H1 (cell line): ENCODE results near the gene STIM2. TPM values are rescaled to one million over a fixed set of nuclear protein-coding genes. Genes with fewer than 3 reads are reported as not detected.

Source experiments
- CTCF ChIA-PET: fragments of 300-600 bp; sonication (Branson Sonifier 250); formaldehyde crosslinking; loops from one replicate; lab custom pipeline; 2021; ENCODE audit not compliant: partially characterized antibody; lab: Charles Lee
- POLR2A ChIA-PET: fragments of 300-600 bp; sonication (Branson Sonifier 250); formaldehyde crosslinking; loops from one replicate; lab custom pipeline; 2021; ENCODE audit warnings: inconsistent platforms; ENCODE audit not compliant: partially characterized antibody; lab: Charles Lee
- DNase-seq, 2 experiments: peaks; one replicate each; pipeline versions ENCODE4 v3.0.0 to v3.0.0-alpha.2; 2010 to 2022; ENCODE audit warnings: low spot score in 2 of 2, low read depth in 1 of 2, mixed read lengths in 1 of 2
- FAIRE-seq: peaks from 2 replicates; lab custom pipeline; 2011; peaks lifted over from hg19 to GRCh38; lab: Jason Lieb, UNC
- H2AFZ ChIP-seq: 2 replicates; pipeline ENCODE4 v1.8.1; 2012; ENCODE audit warnings: low read length, inconsistent platforms
- H2AK5ac ChIP-seq: 2 replicates; pipeline ENCODE4 v1.6.1; 2013; ENCODE audit warnings: low read depth, low read length
- H2BK120ac ChIP-seq: replicated peaks from 2 replicates; pipeline ENCODE3; 2013; ENCODE audit warnings: low read depth, low read length, inconsistent platforms
- H2BK12ac ChIP-seq: 2 replicates; pipeline ENCODE4 v1.6.1; 2013; ENCODE audit warnings: low read depth, low read length
- H2BK15ac ChIP-seq: 2 replicates; pipeline ENCODE4 v1.6.1; 2013; ENCODE audit warnings: low read length
- H2BK20ac ChIP-seq: 2 replicates; pipeline ENCODE4 v1.6.1; 2013; ENCODE audit warnings: low read length
- H2BK5ac ChIP-seq: 2 replicates; pipeline ENCODE4 v1.6.1; 2013; ENCODE audit warnings: low read depth, low read length
- H3K14ac ChIP-seq: 2 replicates; pipeline ENCODE4 v1.6.1; 2013; ENCODE audit warnings: inconsistent platforms; ENCODE audit not compliant: insufficient read length
- H3K18ac ChIP-seq: 2 replicates; pipeline ENCODE4 v1.6.1; 2013; ENCODE audit warnings: low read length; ENCODE audit errors: extremely low read depth
- H3K23ac ChIP-seq: 2 replicates; pipeline ENCODE4 v1.6.1; 2013; ENCODE audit warnings: inconsistent platforms; ENCODE audit not compliant: insufficient read length
- H3K23me2 ChIP-seq: 2 replicates; pipeline ENCODE4 v1.6.1; 2013; ENCODE audit warnings: low read depth, low read length
- H3K27ac ChIP-seq: 2 replicates; pipeline ENCODE4 v1.6.1; 2011; ENCODE audit warnings: low read depth, low read length, inconsistent platforms
- H3K27me3 ChIP-seq, 4 experiments: replicated peaks in 1 of 4; 1 replicate in 1 of 4; 2 replicates in 3 of 4; pipeline versions ENCODE4 v1.6.1 to v1.8.1; 2011 to 2013; ENCODE audit warnings: low read length in 3 of 4, mild to moderate bottlenecking in 3 of 4, inconsistent platforms in 2 of 4, mixed read lengths in 2 of 4, moderate library complexity in 1 of 4; ENCODE audit not compliant: control insufficient read depth in 3 of 4, insufficient read depth in 3 of 4; ENCODE audit errors: extremely low read depth in 1 of 4
- H3K36me3 ChIP-seq, 4 experiments: 2 replicates each; pipeline versions ENCODE4 v1.6.1 to v1.8.1; 2011 to 2013; ENCODE audit warnings: mild to moderate bottlenecking in 4 of 4, low read length in 3 of 4, moderate library complexity in 2 of 4, control low read depth in 1 of 4, inconsistent platforms in 1 of 4; ENCODE audit not compliant: insufficient read depth in 4 of 4, control insufficient read depth in 2 of 4
- H3K4ac ChIP-seq: replicated peaks from 2 replicates; pipeline ENCODE3; 2013; ENCODE audit warnings: low read length, low read depth, mixed read lengths, inconsistent platforms; ENCODE audit not compliant: insufficient read length
- H3K4me1 ChIP-seq, 4 experiments: replicated peaks in 1 of 4; 1 replicate in 1 of 4; 2 replicates in 3 of 4; pipeline versions ENCODE4 v1.6.1 to v1.8.1; 2011 to 2013; ENCODE audit warnings: low read length in 3 of 4, inconsistent platforms in 2 of 4, mixed read lengths in 1 of 4; ENCODE audit not compliant: insufficient read depth in 4 of 4, control insufficient read depth in 3 of 4
- H3K4me2 ChIP-seq, 2 experiments: 2 replicates each; pipeline versions ENCODE4 v1.6.1 to v1.8.1; 2011 to 2013; ENCODE audit warnings: low read depth in 2 of 2, low read length in 2 of 2, control low read depth in 1 of 2, inconsistent platforms in 1 of 2, mild to moderate bottlenecking in 1 of 2; ENCODE audit not compliant: insufficient read depth in 1 of 2
- H3K4me3 ChIP-seq, 4 experiments: fragments of 200-600, 300-600 bp in 1 of 4; sonication (generic), shearing (Covaris generic), sonication (Bioruptor Twin) in 1 of 4; 2 replicates each; pipeline versions ENCODE4 v1.5.1 to v1.8.1; 2011 to 2016; ENCODE audit warnings: low read length in 4 of 4, low read depth in 3 of 4, control low read depth in 2 of 4, inconsistent platforms in 2 of 4, mild to moderate bottlenecking in 2 of 4, mixed read lengths in 1 of 4, moderate library complexity in 1 of 4; ENCODE audit not compliant: insufficient read depth in 2 of 4; ENCODE audit errors: extremely low read depth in 1 of 4
- H3K56ac ChIP-seq: replicated peaks from 2 replicates; pipeline ENCODE3; 2013; ENCODE audit warnings: low read depth, mild to moderate bottlenecking, mixed read lengths, low read length, inconsistent platforms; ENCODE audit not compliant: insufficient read length
- H3K79me1 ChIP-seq: 2 replicates; pipeline ENCODE4 v1.6.1; 2013; ENCODE audit warnings: low read depth, low read length, control low read depth
- H3K79me2 ChIP-seq, 2 experiments: 2 replicates each; pipeline versions ENCODE4 v1.6.1 to v1.8.1; 2012 to 2013; ENCODE audit warnings: low read length in 2 of 2, mild to moderate bottlenecking in 2 of 2, inconsistent platforms in 1 of 2; ENCODE audit not compliant: insufficient read depth in 2 of 2, control insufficient read depth in 1 of 2
- H3K9ac ChIP-seq, 4 experiments: replicated peaks in 1 of 4; 1 replicate in 1 of 4; 2 replicates in 3 of 4; pipeline versions ENCODE4 v1.6.1 to v1.8.1; 2011 to 2013; ENCODE audit warnings: low read depth in 3 of 4, low read length in 3 of 4, control low read depth in 2 of 4, mild to moderate bottlenecking in 2 of 4, moderate library complexity in 2 of 4, inconsistent platforms in 1 of 4; ENCODE audit errors: extremely low read depth in 1 of 4
- H3K9me3 ChIP-seq, 2 experiments: 2 replicates each; pipeline versions ENCODE4 v1.6.1 to v1.8.1; 2012 to 2013; ENCODE audit warnings: mild to moderate bottlenecking in 2 of 2, moderate library complexity in 2 of 2, control low read depth in 1 of 2, inconsistent platforms in 1 of 2, low read depth in 1 of 2, low read length in 1 of 2, mixed read lengths in 1 of 2; ENCODE audit not compliant: insufficient read depth in 2 of 2
- H4K20me1 ChIP-seq, 2 experiments: replicated peaks in 1 of 2; 2 replicates each; pipeline versions ENCODE3 to v1.8.1; 2011 to 2013; ENCODE audit warnings: inconsistent platforms in 2 of 2, low read length in 2 of 2, mild to moderate bottlenecking in 1 of 2; ENCODE audit not compliant: insufficient read depth in 2 of 2, control insufficient read depth in 1 of 2
- H4K5ac ChIP-seq: 2 replicates; pipeline ENCODE4 v1.6.1; 2013; ENCODE audit warnings: low read length, low read depth, mixed read lengths, inconsistent platforms; ENCODE audit not compliant: insufficient read length
- H4K8ac ChIP-seq: 2 replicates; pipeline ENCODE4 v1.8.0; 2013; ENCODE audit warnings: mild to moderate bottlenecking, moderate library complexity, low read length, inconsistent platforms; ENCODE audit not compliant: insufficient read depth; ENCODE audit errors: extremely low read depth
- H4K91ac ChIP-seq: replicated peaks from 2 replicates; pipeline ENCODE3; 2013; ENCODE audit warnings: low read length, mixed read lengths, inconsistent platforms; ENCODE audit not compliant: insufficient read length
- BACH1 ChIP-seq: IDR thresholded peaks from 2 replicates; pipeline ENCODE4 v1.6.1; 2012; ENCODE audit warnings: low read length, improper control_type of control experiment
- BRCA1 ChIP-seq: IDR thresholded peaks from 2 replicates; pipeline ENCODE4 v1.6.1; 2012; ENCODE audit warnings: low read depth, low read length, improper control_type of control experiment
- CEBPB ChIP-seq: IDR thresholded peaks from 2 replicates; pipeline ENCODE4 v1.6.1; 2012; ENCODE audit warnings: low read depth, low read length
- CHD2 ChIP-seq: IDR thresholded peaks from 2 replicates; pipeline ENCODE4 v1.6.1; 2012; ENCODE audit warnings: low read length, improper control_type of control experiment
- CREB1 ChIP-seq: IDR thresholded peaks from 2 replicates; pipeline ENCODE4 v1.6.1; 2012; ENCODE audit warnings: inconsistent platforms
- EGR1 ChIP-seq: IDR thresholded peaks from 2 replicates; pipeline ENCODE4 v1.6.1; 2011; ENCODE audit warnings: low read depth, low read length, borderline replicate concordance
- EZH2 ChIP-seq: fragments of 200-600 bp; sonication (generic); IDR thresholded peaks from 2 replicates; pipeline ENCODE4 v1.7.1; 2012; ENCODE audit warnings: low read depth, mild to moderate bottlenecking, moderate library complexity, low read length, inconsistent platforms; ENCODE audit not compliant: severe bottlenecking
- HDAC6 ChIP-seq: IDR thresholded peaks from one replicate; pipeline ENCODE4 v1.7.1; 2012; ENCODE audit warnings: low read depth, mild to moderate bottlenecking, inconsistent platforms, low read length, moderate library complexity
- KDM5A ChIP-seq: fragments of 200-600 bp; IDR thresholded peaks from 2 replicates; pipeline ENCODE4 v1.7.1; 2012; ENCODE audit warnings: mild to moderate bottlenecking, low read length, inconsistent platforms, mixed read lengths
- POLR2AphosphoS5 ChIP-seq: IDR thresholded peaks from 2 replicates; pipeline ENCODE4 v1.6.1; 2011; ENCODE audit warnings: low read depth, low read length
- RXRA ChIP-seq: IDR thresholded peaks from 2 replicates; pipeline ENCODE4 v1.6.1; 2011; ENCODE audit warnings: low read depth, mild to moderate bottlenecking, low read length, moderate library complexity; ENCODE audit not compliant: insufficient read depth
- SIX5 ChIP-seq: IDR thresholded peaks from 2 replicates; pipeline ENCODE4 v1.6.1; 2011; ENCODE audit warnings: mild to moderate bottlenecking, low read depth, low read length
- SP4 ChIP-seq: IDR thresholded peaks from 2 replicates; pipeline ENCODE4 v1.6.1; 2012; ENCODE audit warnings: low read length, inconsistent platforms
- SRF ChIP-seq: IDR thresholded peaks from 2 replicates; pipeline ENCODE4 v1.6.1; 2011; ENCODE audit warnings: mild to moderate bottlenecking, low read depth, low read length, moderate library complexity
- TAF1 ChIP-seq: IDR thresholded peaks from 2 replicates; pipeline ENCODE4 v1.6.1; 2011; ENCODE audit warnings: mild to moderate bottlenecking, low read depth, low read length
- TBP ChIP-seq: IDR thresholded peaks from 2 replicates; pipeline ENCODE4 v1.6.1; 2011; ENCODE audit warnings: low read depth, low read length, improper control_type of control experiment
- TEAD4 ChIP-seq: IDR thresholded peaks from 2 replicates; pipeline ENCODE4 v1.6.1; 2012; ENCODE audit warnings: low read depth, low read length, inconsistent platforms, mixed read lengths
- WGBS, 2 experiments: shearing (Covaris generic) in 1 of 2; methylation state at CpG; one replicate each; pipeline versions ENCODE4 v1.1.6 to v1.1.7; 2013 to 2015; ENCODE audit warnings: low lambda C conversion rate in 2 of 2, mixed read lengths in 2 of 2, inconsistent platforms in 1 of 2, low coverage in 1 of 2, missing lambda C conversion rate in 1 of 2; ENCODE audit not compliant: insufficient replicate concordance in 2 of 2, insufficient coverage in 1 of 2, insufficient read length in 1 of 2; ENCODE audit errors: extremely low coverage in 1 of 2, missing lambda C conversion rate in 1 of 2; 5-methylcytosine and 5-hydroxymethylcytosine counted together
- polyA plus RNA-seq, 7 experiments: library from polyadenylated mRNA; depleted of rRNA in 3 of 7; stranded (reverse) in 5 of 7; unstranded in 2 of 7; fragments of >200 nt in 5 of 7; fragments of 200-250 nt in 2 of 7; gene quantifications; 1 replicate in 5 of 7; 2 replicates in 1 of 7; 4 replicates in 1 of 7; pipeline versions ENCODE4 v1.2.1 to v1.2.3, GENCODE V29; 2011 to 2013; ENCODE audit warnings: missing spikeins in 2 of 7, mixed read lengths in 2 of 7
- total RNA-seq: library from RNA; stranded (reverse); fragmentation: NEBNext Ultra II Directional; extraction: Animal tissue kit (Norgen Biotek cat#: 25700); gene quantifications from 2 replicates; pipeline ENCODE4 v1.2.1, GENCODE V29; 2021

STIM2 gene
- total and polyA plus RNA-seq, 2 of the 8 experiments (the other 6 are each of a cell fraction or from before 2014, with no cell fraction given) = 22.9 to 23.0 TPM

- Histone ChIP-seq H2BK5ac (no peak overlapping the region), H3K4ac (no peak overlapping the region), H3K4me2 (no peak overlapping the region), H3K23ac (no peak overlapping the region), H3K27me3 (no peaks in the 10 kb centered on the region), H2BK12ac (no peak overlapping the region), H4K91ac (no peak overlapping the region), H3K56ac (no peak overlapping the region), H4K5ac (no peak overlapping the region), H3K4me1 (peaks cover 0 to 5% (median 0%) of the 10 kb centered on the region in 4 experiments; a peak in 1 of 7 replicates), H2AK5ac (no peak overlapping the region), H3K14ac (no peak overlapping the region), H3K23me2 (no peaks in the 10 kb centered on the region), H3K9ac (no peak overlapping the region), H3K36me3 (no peaks in the 10 kb centered on the region), H3K79me1 (no peaks in the 10 kb centered on the region), H4K20me1 (peaks cover 0 to 2% of the 10 kb centered on the region in 2 experiments), H4K8ac (no peak overlapping the region), H2BK20ac (no peak overlapping the region), H2BK120ac (no peak overlapping the region), H2BK15ac (no peak overlapping the region), H3K79me2 (no peaks in the 10 kb centered on the region), H3K4me3 (no peak overlapping the region), H3K27ac (no peak overlapping the region), H3K9me3 (no peaks in the 10 kb centered on the region), H2AFZ (no peak overlapping the region), H3K18ac (no peak overlapping the region)
- 81% methylated on average over 3 of the region's 3 CpGs; no CpG with 5 or more reads in 1 of the 2 experiments for WGBS, 2 experiments
- POLR2A ChIA-PET = interaction anchor here (1.5 kb wide), 1 partner anchor 10 kb away, joined by 4 read pairs; no protein-coding TSS in a partner anchor
- FAIRE-seq (no peak), DNase-seq (no peak)
- CTCF ChIA-PET = no interaction called here
- TF ChIP-seq SRF (no peak), KDM5A (no peak), CHD2 (no peak), EZH2 (no peak), TEAD4 (no peak), CEBPB (no peak), EGR1 (no peak), HDAC6 (no peak), SIX5 (no peak), BRCA1 (no peak), POLR2AphosphoS5 (no peak), TBP (no peak), BACH1 (no peak), CREB1 (no peak), TAF1 (no peak), SP4 (no peak), RXRA (no peak)
Observed at GRCh38 chr4:26931966-26932365, 71.3 kb downstream of the STIM2 start.
